AG08396 (cell line): ENCODE data around the gene RNF208.

ENCODE experiments used
- DNase-seq: peaks from one replicate; pipeline ENCODE4 v3.0.0; 2012; ENCODE audit warnings: low spot score, mixed read lengths

Gene RNF208

DNA sequence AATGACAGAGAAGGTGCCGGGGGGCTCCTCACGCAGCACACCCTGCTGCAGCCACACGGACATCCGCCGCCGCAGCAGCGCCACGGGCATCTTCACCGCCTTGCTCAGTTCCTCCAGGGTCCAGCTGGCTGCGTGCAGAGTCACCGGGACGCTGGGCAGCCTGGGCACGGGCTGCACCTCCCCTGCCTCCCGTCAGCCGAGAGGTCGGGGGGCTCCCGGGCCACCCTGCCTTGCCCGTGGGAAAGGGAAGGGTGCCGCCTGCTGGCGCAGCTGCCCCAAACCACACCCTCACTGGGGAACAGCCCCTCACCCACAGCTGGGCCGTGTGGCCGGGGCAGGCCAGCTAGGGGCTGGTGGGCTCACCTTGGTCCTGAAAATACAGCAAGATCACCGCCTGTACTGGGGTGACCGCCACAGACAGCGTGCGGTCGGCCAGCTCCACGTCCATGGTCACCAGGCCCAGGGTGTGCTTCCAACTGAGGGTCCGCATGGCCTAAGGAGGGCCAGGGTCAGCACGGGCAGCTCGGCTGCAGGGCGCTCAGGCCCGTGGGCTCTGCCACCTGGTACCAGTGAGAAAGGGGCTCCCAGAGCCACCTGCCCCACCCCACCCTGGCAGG is 46.6 kb downstream of the RNF208 start:
- DNase-seq = no peak

DNA sequence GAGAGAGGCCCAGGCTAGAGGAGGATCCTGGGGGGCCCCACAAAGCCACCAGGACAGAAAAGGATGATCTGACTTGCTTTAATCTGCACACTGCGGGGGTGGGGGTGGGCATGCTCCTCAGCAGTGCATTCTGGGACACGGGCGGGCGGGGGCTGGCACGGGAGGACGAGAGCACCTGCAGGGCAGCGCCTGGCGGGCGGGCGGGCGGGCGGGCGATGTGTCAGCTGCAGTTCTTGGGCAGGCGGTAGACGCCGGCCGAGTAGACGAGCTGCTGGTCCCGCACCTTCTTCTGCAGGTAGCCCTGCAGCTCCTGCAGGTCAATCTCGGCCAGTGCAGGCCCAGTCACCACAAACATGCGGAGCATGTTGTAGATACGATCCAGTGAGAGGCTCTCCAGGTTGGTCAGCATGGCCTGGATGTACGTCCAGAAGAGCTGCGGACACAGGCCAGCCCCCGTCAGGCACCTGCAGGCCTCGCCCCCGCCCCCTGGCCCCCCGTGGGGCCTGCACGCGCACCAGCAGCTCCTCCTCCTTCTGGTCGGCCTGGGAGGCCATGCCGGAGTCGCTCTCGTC is 47.2 kb downstream of the RNF208 start:
- DNase-seq = no peak

DNA sequence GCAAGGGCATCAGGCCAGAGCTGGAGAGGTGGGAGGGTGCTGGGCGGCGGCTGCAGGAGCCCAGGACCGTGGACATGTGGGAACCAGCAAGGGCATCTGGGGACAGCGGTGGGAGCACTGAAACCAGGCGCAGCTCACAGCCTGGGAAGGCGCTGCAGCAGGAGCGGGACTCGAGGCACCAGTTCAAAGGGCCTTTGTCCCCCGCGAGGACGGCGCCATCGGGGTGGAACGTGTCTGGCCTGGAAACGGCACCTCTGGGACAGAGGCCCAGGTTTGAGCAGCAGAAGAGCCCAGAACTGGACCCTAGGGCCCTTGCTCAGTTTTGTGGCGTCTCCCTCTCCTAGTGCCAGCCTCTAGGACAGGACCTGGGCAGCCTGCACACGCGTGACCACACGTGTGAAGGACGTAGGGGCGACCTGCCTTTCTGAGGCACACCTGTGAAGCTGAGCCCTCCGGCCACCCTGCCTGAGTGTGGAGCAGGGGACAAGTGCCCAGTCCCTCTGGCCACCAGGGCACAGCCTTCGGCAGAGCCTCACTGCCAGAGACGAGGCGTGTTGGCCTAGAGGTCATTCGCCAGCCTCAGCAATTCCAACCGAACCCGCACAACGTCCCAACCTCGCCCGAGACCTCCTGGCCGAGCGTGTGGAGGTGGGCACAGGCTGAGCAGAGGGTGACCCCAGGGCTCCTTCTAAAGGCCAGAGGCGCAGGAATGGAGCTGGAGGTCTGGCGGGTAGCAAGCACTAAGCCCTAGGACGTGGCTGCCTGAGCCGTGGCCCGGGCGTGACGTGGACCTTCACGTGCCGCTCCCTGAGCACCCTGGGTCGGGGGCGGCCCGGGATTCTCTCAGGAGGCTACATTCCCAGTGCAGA is 48.0 kb downstream of the RNF208 start:
- no peak for DNase-seq

DNA sequence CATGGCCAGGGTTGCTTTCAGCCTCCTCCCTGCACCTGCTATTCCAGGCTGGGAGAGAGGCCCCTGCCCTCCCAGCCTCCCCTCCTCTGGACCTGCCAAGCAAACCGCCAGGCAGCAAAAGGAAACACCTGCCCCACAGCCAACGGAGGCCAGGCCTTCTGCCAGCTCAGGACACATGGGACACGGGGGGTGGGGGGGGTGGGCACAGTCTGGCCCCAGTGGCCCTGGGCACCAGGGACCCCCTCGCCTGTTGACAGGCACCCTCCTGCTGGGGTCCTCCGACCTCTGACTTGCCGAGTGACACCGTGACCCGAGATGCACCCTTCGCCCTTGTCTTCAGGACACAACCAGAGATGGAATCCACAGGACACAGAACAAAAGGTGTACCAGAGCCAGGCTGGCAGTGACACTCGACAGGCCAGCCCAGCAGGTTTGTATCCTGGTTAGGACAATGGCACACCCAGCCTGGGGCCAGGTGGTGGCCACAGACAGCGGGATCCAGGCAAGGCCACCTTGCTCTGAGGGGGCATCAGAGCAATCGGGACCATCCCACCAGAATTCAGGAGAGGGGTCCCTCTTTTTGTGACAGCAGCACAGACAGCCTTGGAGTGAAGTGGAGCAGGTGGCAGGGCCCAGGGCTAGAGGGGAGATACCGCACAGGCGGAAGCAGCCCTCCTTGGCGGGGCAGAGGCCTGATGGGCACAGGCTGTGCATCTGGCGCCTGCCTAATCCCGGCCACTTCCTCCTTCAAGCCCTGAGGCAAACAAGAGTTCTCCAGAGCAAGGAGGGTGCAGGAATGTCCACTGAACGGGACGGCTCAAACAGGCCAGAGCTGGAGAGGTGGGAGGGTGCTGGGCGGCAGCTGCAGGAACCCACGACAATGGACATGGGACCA is 48.9 kb downstream of the RNF208 start:
- DNase-seq = no peak

DNA sequence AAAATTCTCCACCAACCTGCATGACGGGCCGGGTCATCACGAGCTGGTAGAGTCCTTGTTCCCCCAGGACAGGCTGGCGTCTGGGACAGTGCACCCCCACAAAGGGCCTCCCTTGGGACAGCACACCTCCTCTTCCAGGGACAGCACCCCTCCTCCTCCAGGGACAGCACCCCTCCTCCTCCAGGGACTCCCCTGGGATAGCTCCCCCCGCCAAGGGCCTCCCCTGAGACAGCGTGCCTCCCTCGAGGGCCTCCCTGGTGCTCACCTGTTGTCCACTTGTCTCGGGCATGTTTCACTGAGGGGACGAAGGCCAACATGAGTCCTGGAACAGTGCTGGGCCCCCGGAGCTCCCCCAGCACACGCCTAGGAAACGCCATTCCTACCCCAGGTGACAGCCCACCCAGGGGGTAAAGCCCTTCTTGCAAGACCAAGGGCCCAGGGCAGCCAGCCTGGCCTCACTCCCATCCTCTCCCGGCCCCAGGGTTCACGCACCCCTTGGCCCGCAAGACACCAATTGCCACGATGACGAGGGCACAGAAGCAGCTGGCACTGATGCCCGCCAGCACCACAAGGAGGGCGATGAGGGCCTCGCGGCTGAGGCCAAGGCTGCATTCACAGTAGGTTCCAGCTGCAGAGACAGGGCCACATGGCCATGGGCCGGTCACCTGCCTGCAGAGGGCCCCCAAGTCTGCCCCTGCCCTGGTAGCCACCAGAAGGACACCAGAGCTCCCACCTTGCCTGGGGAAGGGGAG is 50.7 kb downstream of the RNF208 start:
- DNase-seq = no peak

DNA sequence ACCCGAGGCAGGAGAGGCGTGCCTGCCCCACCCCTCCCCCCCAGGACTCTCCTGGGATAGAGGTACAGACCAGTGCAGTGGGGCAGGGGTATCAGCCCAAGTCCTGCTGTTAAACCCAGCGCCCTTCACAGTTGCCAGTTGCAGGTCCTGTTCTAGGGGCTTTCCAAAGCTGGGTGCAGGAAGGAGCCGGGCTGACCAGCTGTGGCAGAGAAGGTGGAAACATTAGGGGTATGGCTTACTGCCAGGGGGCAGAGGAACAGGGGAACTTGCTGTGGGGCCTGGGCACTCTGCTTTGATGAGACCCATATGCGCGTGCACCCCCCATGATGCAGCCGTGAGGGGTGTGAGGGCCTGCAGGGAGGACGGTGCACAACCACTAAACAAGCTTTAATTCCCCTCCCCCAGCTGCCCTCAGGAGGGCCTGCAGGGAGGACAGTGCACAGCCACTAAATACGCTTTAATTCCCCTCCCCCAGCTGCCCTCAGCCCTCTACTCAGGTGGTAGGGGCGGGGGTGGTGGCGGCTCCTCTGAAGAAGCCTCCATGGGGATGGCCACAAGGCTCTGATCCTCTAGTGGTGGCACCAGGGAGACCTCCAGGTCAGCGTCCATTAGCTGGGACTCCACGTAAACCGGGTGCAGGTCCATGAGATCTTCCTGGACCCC is 51.4 kb downstream of the RNF208 start:
- DNase-seq = no peak
